Sigmoid colon (tissue), 7 donors: ENCODE data around the gene PRICKLE2. TPM values are rescaled to one million over a fixed set of nuclear protein-coding genes. Genes with fewer than 3 reads are reported as not detected.

Experiments used
- DNase-seq: peaks from one replicate; pipeline ENCODE4 v3.0.0-alpha.2; 2019
- H3K27ac ChIP-seq, 4 donors: fragments of 200-600 bp; sonication (generic); one replicate each; pipeline ENCODE4 v1.5.1; 2016 to 2019; ENCODE audit warnings: mild to moderate bottlenecking in 1 of 4
- H3K27me3 ChIP-seq, 3 donors: fragments of 200-600 bp; sonication (generic); one replicate each; pipeline ENCODE4 v1.5.1; 2019; ENCODE audit warnings: mild to moderate bottlenecking in 1 of 3
- H3K36me3 ChIP-seq, 4 donors: fragments of 200-600 bp; sonication (generic); one replicate each; pipeline ENCODE4 v1.5.1; 2016 to 2019
- H3K4me1 ChIP-seq, 4 donors: fragments of 200-600 bp; sonication (generic); one replicate each; pipeline ENCODE4 v1.5.1; 2017 to 2019
- H3K4me3 ChIP-seq, 4 donors: fragments of 200-600 bp; sonication (generic); one replicate each; pipeline ENCODE4 v1.5.1; 2017 to 2019; ENCODE audit warnings: mild to moderate bottlenecking in 2 of 4, moderate library complexity in 1 of 4
- H3K9me3 ChIP-seq, 4 donors: fragments of 200-600 bp in 3 of 4; sonication (generic) in 3 of 4; one replicate each; pipeline versions ENCODE4 v1.5.1 to v1.6.1; 2013 to 2019
- EP300 ChIP-seq, 4 donors: sonication (generic); formaldehyde crosslinking; IDR thresholded peaks; one replicate each; pipeline ENCODE4 v1.6.1; 2017; ENCODE audit warnings: antibody characterized with exemption in 4 of 4
- POLR2A ChIP-seq, 2 donors: fragments of 450-650 bp; IDR thresholded peaks; one replicate each; pipeline ENCODE4 v1.6.1; 2016; ENCODE audit warnings: antibody characterized with exemption in 2 of 2, mild to moderate bottlenecking in 2 of 2, moderate library complexity in 2 of 2
- POLR2AphosphoS5 ChIP-seq, 4 donors: sonication (generic); formaldehyde crosslinking; IDR thresholded peaks; one replicate each; pipeline ENCODE4 v1.6.1; 2017; ENCODE audit warnings: antibody characterized with exemption in 4 of 4
- WGBS, 2 donors: extraction: QIAGEN DNeasy Blood & Tissue Kit; methylation state at CpG; one replicate each; pipeline ENCODE4 v1.1.7; 2013; 5-methylcytosine and 5-hydroxymethylcytosine counted together
- intact Hi-C: fragments of 100-400 bp; cut with DNase I; formaldehyde crosslinking; loops from one replicate; pipeline ENCODE4 v1.15.1; 2023
- polyA plus RNA-seq, 3 donors: library from polyadenylated mRNA; stranded (reverse); fragments of 200-250 nt; gene quantifications; one replicate each; pipeline ENCODE4 v1.2.3, GENCODE V29; 2013
- total RNA-seq, 4 donors: library from RNA; depleted of rRNA; stranded (reverse); fragments of >200 nt; gene quantifications; one replicate each; pipeline ENCODE4 v1.1.0, GENCODE V29; 2016
- TF ChIP-seq, protein P1 (sequence below), 4 experiments: fragments of 450-650 bp in 3 of 4; fragments of 200-600 bp in 1 of 4; IDR thresholded peaks; one replicate each; pipeline ENCODE4 v1.5.1; 2016 to 2019; ENCODE audit warnings: antibody characterized with exemption in 4 of 4, mild to moderate bottlenecking in 3 of 4, moderate library complexity in 2 of 4
- donor health status: healthy with polysubstance abuse.
- donor health status: Bipolar disorder and iron deficiency.
- donor health status: healthy.

Gene PRICKLE2
- total and polyA plus RNA-seq, 7 donors: 0.69 to 96.7 (median 61.1) TPM

DNA sequence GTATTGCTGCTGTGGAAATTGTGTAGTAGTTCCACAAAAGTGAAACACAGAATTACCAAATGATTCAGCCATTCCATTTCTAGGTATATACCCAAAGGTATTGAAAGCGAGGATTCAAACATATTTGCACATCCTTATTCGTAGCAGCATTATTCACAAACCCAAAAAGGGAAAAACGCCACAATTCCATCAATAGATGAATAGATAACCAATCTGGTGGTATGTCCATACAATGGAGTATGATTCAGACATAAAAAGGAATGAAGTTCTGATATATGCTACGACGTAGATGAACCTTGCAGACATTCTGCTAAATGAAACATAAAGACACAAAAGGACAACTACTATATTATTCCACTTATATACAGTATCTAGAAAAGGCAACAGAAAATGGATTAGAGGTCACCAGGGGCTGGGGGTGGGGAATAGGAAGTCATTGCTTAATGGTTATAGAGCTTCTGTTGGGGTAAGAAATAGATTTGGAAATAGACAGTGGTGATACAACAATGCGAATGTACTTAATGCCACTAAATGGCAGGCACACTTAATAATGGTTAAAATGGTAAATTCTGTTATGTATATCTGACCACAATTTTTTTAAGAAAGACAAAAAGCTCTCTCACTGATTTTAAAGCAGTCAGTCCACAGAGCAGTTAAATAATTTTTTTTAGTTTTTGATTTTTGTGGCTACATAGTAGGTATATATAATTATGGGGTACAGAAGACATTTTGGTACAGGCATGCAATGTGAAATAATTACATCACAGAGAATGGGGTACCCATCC is 150.2 kb downstream of the PRICKLE2 start:
- no peaks in the 10 kb centered on the region for H3K9me3 ChIP-seq
- H3K4me1 ChIP-seq: no peaks in the 10 kb centered on the region
- TF ChIP-seq POLR2AphosphoS5 (IDR thresholded peaks at IDR 0.05) (no peak), POLR2A (IDR thresholded peaks at IDR 0.05) (no peak), EP300 (IDR thresholded peaks at IDR 0.05) (no peak)
- TF ChIP-seq, protein P1, sequence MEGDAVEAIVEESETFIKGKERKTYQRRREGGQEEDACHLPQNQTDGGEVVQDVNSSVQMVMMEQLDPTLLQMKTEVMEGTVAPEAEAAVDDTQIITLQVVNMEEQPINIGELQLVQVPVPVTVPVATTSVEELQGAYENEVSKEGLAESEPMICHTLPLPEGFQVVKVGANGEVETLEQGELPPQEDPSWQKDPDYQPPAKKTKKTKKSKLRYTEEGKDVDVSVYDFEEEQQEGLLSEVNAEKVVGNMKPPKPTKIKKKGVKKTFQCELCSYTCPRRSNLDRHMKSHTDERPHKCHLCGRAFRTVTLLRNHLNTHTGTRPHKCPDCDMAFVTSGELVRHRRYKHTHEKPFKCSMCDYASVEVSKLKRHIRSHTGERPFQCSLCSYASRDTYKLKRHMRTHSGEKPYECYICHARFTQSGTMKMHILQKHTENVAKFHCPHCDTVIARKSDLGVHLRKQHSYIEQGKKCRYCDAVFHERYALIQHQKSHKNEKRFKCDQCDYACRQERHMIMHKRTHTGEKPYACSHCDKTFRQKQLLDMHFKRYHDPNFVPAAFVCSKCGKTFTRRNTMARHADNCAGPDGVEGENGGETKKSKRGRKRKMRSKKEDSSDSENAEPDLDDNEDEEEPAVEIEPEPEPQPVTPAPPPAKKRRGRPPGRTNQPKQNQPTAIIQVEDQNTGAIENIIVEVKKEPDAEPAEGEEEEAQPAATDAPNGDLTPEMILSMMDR (IDR thresholded peaks at IDR 0.05): no peak
- H3K27me3 ChIP-seq: no peaks in the 10 kb centered on the region
- WGBS, 2 donors: 91 to 94% methylated on average over 6 of the region's 6 CpGs
- intact Hi-C loops: no loop called here
- DNase-seq: no peak
- H3K36me3 ChIP-seq: no peaks in the 10 kb centered on the region
- no peak overlapping the region for H3K4me3 ChIP-seq
- no peak overlapping the region for H3K27ac ChIP-seq

DNA sequence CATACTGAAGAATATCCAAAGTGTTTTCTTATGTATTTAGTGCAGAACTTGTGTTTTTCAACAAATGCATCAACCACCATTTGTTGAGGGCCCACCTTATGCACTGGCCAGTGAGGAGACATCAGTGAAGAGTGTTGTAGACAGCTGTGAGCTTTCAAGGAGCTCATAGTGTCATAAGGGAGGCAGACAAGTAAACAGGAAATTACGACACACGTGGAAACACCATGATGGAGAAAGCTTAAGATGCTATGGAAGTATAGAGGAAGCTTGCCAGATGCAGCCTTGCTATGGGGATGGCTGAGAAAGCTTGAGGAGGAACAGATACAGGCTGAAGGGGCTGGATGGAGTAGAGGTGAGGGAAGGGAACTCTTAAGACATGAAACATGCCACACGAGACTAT is 151.2 kb downstream of the PRICKLE2 start:
- no peak for DNase-seq
- Histone ChIP-seq H3K27ac (no peak overlapping the region), H3K4me3 (no peak overlapping the region), H3K4me1 (no peaks in the 10 kb centered on the region), H3K9me3 (no peaks in the 10 kb centered on the region), H3K36me3 (no peaks in the 10 kb centered on the region), H3K27me3 (no peaks in the 10 kb centered on the region)
- WGBS, 2 donors: 73 to 78% methylated on average over 3 of the region's 3 CpGs
- TF ChIP-seq POLR2A (IDR thresholded peaks at IDR 0.05): no peak
- TF ChIP-seq, protein P1 (IDR thresholded peaks at IDR 0.05): no peak
- intact Hi-C loops: no loop called here

DNA sequence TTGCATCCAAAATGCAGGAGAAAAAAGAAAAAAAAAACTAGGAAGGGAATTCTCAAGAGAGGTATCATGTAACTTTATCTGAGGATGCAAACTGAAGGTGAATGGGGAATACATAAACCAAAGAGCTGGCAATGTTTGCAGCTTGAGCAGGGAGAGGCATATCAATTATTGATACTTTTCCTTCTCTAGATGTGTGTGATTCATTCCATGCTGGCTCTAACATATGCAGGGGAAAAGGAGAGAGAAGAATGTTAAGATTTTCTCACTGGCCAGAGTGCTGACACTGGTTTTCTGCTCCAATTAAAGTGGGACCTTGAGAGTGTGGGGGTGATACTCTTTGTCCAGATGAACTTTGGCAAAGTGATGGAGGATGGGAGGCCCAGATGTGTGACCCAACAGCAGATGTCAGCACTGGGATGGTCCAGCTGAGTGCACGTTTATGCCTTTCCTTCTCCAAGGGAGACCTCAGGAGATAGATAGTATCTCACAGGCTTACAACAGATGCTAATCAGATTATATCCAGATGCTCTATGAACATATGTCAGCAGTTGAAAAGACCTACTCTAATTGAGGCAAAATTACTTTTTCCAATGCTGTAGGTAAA is 152.0 kb downstream of the PRICKLE2 start:
- Histone ChIP-seq H3K4me1 (no peaks in the 10 kb centered on the region), H3K36me3 (no peaks in the 10 kb centered on the region), H3K4me3 (no peak overlapping the region), H3K9me3 (no peaks in the 10 kb centered on the region), H3K27ac (no peak overlapping the region), H3K27me3 (no peaks in the 10 kb centered on the region)
- intact Hi-C loops: no loop called here
- 40 to 53% methylated on average over 1 of the region's 1 CpG for WGBS, 2 donors
- TF ChIP-seq, protein P1 (IDR thresholded peaks at IDR 0.05): no peak
- TF ChIP-seq POLR2A (IDR thresholded peaks at IDR 0.05) (no peak), POLR2AphosphoS5 (IDR thresholded peaks at IDR 0.05) (no peak), EP300 (IDR thresholded peaks at IDR 0.05) (no peak)
- DNase-seq: no peak

DNA sequence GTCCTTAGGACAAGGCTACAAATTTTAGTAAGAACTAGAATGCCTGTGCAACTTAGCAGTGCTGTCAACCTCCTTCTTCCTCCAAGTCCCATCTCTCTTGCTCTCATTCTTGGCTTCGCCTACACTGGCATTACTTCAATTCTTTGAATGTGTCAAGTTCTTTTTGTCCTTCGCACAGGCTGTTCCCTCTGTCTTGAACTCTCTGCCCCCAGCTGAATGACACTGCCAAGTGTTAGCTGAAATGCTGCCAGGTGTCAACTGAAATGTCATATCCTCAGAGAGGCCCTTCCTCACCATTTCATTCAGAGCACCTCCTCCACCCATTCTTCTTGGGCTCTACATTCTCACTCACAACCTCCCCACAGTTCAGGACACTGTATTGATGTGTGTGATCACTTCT is 153.1 kb downstream of the PRICKLE2 start:
- H3K4me1 ChIP-seq: no peaks in the 10 kb centered on the region
- no peaks in the 10 kb centered on the region for H3K27me3 ChIP-seq
- no peaks in the 10 kb centered on the region for H3K9me3 ChIP-seq
- H3K4me3 ChIP-seq: no peak overlapping the region
- no peak overlapping the region for H3K27ac ChIP-seq
- no peak for TF ChIP-seq POLR2A (IDR thresholded peaks at IDR 0.05)
- TF ChIP-seq EP300 (IDR thresholded peaks at IDR 0.05): no peak
- TF ChIP-seq, protein P1 (IDR thresholded peaks at IDR 0.05): no peak
- TF ChIP-seq POLR2AphosphoS5 (IDR thresholded peaks at IDR 0.05): no peak
- intact Hi-C loops: no loop called here
- DNase-seq: no peak
- no peaks in the 10 kb centered on the region for H3K36me3 ChIP-seq
- WGBS, 2 donors: 87 to 93% methylated on average over 2 of the region's 2 CpGs
